SU-DHL-6 (cell line): ENCODE data around the gene ALDH16A1.

Experiments
- H2AFZ ChIP-seq: fragments of 200-600 bp; sonication (generic); 2 replicates; pipeline ENCODE4 v1.6.1; 2014; ENCODE audit warnings: low read depth, mild to moderate bottlenecking, moderate library complexity, mixed read lengths, antibody characterized with exemption, low read length; ENCODE audit not compliant: severe bottlenecking
- H3F3A ChIP-seq: fragments of 200-600 bp; shearing (Covaris generic); 2 replicates; pipeline ENCODE4 v1.6.0; 2016; ENCODE audit warnings: antibody characterized with exemption, mild to moderate bottlenecking; ENCODE audit not compliant: insufficient read depth
- H3K27ac ChIP-seq: fragments of 200-600 bp; sonication (generic); 2 replicates; pipeline ENCODE4 v1.5.1; 2016; ENCODE audit warnings: low read depth, mild to moderate bottlenecking, low read length, moderate library complexity, mixed read lengths
- H3K27me3 ChIP-seq: fragments of 200-600 bp; sonication (generic), shearing (Covaris generic); 2 replicates; pipeline ENCODE4 v1.6.0; 2014; ENCODE audit warnings: mild to moderate bottlenecking, low read length
- H3K36me3 ChIP-seq: fragments of 200-600 bp; sonication (generic); 2 replicates; pipeline ENCODE4 v1.6.1; 2014; ENCODE audit warnings: mild to moderate bottlenecking, low read length, mixed read lengths
- H3K4me2 ChIP-seq: fragments of 300-600, 200-600 bp; shearing (Covaris generic), sonication (generic); 2 replicates; pipeline ENCODE4 v1.6.0; 2014; ENCODE audit warnings: low read length, low read depth, mild to moderate bottlenecking; ENCODE audit not compliant: poor library complexity, severe bottlenecking
- H3K4me3 ChIP-seq: fragments of 200-600 bp; sonication (generic); 2 replicates; pipeline ENCODE4 v1.5.1; 2014; ENCODE audit warnings: antibody characterized with exemption, low read length, mild to moderate bottlenecking, mixed read lengths; ENCODE audit not compliant: insufficient read depth, poor library complexity, severe bottlenecking
- H3K79me2 ChIP-seq: fragments of 200-600 bp; sonication (generic); 2 replicates; pipeline ENCODE4 v1.6.1; 2014; ENCODE audit warnings: mild to moderate bottlenecking, low read length, moderate library complexity; ENCODE audit not compliant: insufficient read depth
- H3K9ac ChIP-seq: fragments of 200-600 bp; sonication (generic); 2 replicates; pipeline ENCODE4 v1.7.0; 2014; ENCODE audit warnings: mild to moderate bottlenecking, low read length
- H3K9me2 ChIP-seq: fragments of 200-600 bp; sonication (generic); replicated peaks from 2 replicates; pipeline ENCODE4 v1.6.1; 2014; ENCODE audit warnings: low read length; ENCODE audit not compliant: insufficient read depth
- H3K9me3 ChIP-seq: fragments of 200-600 bp; sonication (generic); 2 replicates; pipeline ENCODE4 v1.6.1; 2014; ENCODE audit warnings: low read length, mixed read lengths; ENCODE audit not compliant: insufficient read depth
- H4K20me1 ChIP-seq: fragments of 200-600 bp; sonication (generic); 2 replicates; pipeline ENCODE4 v1.6.1; 2014; ENCODE audit warnings: low read depth, mild to moderate bottlenecking, antibody characterized with exemption, low read length, moderate library complexity, mixed read lengths
- EZH2phosphoT487 ChIP-seq: fragments of 200-600 bp; sonication (generic), shearing (Covaris generic); conservative IDR thresholded peaks from 2 replicates; pipeline ENCODE4 v1.6.1; 2018; ENCODE audit warnings: mild to moderate bottlenecking, antibody characterized with exemption, low read length, moderate library complexity, mixed read lengths
- TF ChIP-seq, protein P1 (sequence below): fragments of 200-600 bp; sonication (generic); IDR thresholded peaks from one replicate; pipeline ENCODE4 v1.5.1; 2017; ENCODE audit warnings: antibody characterized with exemption, mild to moderate bottlenecking, low read length, moderate library complexity; ENCODE audit not compliant: insufficient read depth, poor library complexity, severe bottlenecking

ALDH16A1 gene

DNA sequence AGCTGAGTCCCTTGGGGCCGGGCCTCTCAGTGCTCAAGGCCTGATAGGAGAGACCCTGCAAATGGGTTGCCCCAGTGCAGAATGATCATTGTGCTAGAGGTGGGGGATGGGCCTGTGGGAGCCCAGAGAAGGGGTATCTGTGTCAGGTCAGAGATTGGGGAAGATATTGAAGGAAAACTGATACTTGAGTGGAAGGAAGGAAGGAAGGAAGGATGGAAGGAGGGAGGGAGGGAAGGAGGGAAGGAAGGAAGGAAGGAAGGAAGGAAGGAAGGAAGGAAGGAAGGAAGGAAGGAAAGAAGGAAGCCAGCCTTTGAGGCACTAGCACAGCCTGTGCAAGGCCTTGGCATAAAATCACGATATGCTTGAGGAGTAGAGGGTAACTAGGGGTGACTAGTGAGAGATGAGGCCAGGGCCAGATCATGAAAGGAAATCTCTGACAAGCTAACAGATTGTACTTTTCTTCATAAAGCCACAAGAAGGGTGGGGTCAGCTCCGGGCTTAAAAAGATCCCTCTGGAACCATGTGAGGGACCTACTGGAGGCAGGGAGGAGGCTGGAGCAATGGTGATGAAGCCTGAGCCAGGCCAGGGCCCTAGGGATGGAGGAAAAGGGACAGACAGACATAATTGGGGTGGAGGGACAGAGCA, 41.2 kb upstream of the ALDH16A1 start:
- Histone ChIP-seq H4K20me1 (no peaks in the 10 kb centered on the region), H3K79me2 (no peaks in the 10 kb centered on the region), H3K27ac (no peak overlapping the region), H3K9ac (no peak overlapping the region), H3K4me3 (no peak overlapping the region), H3K36me3 (no peaks in the 10 kb centered on the region), H3K9me2 (no peaks in the 10 kb centered on the region), H3K4me2 (no peak overlapping the region), H2AFZ (no peak overlapping the region), H3F3A (no peaks in the 10 kb centered on the region), H3K9me3 (no peaks in the 10 kb centered on the region), H3K27me3 (no peaks in the 10 kb centered on the region)
- TF ChIP-seq, protein P1, sequence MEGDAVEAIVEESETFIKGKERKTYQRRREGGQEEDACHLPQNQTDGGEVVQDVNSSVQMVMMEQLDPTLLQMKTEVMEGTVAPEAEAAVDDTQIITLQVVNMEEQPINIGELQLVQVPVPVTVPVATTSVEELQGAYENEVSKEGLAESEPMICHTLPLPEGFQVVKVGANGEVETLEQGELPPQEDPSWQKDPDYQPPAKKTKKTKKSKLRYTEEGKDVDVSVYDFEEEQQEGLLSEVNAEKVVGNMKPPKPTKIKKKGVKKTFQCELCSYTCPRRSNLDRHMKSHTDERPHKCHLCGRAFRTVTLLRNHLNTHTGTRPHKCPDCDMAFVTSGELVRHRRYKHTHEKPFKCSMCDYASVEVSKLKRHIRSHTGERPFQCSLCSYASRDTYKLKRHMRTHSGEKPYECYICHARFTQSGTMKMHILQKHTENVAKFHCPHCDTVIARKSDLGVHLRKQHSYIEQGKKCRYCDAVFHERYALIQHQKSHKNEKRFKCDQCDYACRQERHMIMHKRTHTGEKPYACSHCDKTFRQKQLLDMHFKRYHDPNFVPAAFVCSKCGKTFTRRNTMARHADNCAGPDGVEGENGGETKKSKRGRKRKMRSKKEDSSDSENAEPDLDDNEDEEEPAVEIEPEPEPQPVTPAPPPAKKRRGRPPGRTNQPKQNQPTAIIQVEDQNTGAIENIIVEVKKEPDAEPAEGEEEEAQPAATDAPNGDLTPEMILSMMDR = no peak
- no peak for TF ChIP-seq EZH2phosphoT487

DNA sequence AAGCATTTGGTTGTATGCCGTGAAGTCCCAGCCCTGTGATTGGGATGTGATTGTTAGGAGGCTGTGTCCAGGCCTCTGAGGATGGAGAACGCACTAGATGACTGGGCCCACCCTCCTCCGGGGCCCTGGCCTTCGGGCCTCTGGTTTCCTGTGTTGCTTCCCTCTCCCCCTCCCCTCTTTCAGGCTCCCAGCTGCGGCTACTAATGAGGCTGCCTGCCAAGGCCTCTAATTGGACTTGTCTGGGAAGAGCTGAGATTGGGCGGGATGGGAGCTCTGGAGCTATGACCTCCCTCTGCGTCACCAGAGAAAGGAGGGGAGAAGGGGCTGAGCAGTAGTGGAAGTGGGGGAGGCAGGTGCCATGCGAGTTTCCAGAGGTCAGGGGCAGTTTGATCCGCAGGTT, 39.7 kb upstream of the ALDH16A1 start:
- H2AFZ ChIP-seq = no peak overlapping the region
- no peaks in the 10 kb centered on the region for H3K36me3 ChIP-seq
- no peak overlapping the region for H3K27ac ChIP-seq
- no peak overlapping the region for H3K4me3 ChIP-seq
- H3F3A ChIP-seq = no peaks in the 10 kb centered on the region
- H3K9me3 ChIP-seq = no peaks in the 10 kb centered on the region
- no peaks in the 10 kb centered on the region for H3K79me2 ChIP-seq
- no peaks in the 10 kb centered on the region for H4K20me1 ChIP-seq
- H3K4me2 ChIP-seq = no peak overlapping the region
- no peaks in the 10 kb centered on the region for H3K27me3 ChIP-seq
- TF ChIP-seq, protein P1 = no peak
- TF ChIP-seq EZH2phosphoT487 = no peak
- H3K9me2 ChIP-seq = no peaks in the 10 kb centered on the region
- H3K9ac ChIP-seq = no peak overlapping the region

DNA sequence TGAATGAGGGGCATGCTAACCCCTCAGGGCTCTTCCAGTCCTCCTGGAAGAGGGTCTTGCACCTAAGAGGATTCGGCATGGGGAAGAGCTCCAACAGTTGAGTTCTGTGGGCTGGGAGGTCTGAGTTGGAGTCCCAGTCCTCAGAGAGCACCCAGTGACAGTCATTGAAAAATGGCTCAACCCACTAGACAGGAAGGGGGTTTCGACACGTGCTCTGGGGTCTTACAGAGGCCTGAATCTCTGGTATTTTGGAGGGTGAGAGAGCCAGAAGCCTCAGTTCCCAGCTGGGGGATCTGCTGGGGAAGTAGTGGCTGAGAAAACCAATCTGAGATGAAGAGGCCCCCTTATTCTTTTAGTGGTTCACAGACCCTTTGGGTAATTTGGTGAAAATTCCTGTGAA, 38.8 kb upstream of the ALDH16A1 start:
- no peak overlapping the region for H2AFZ ChIP-seq
- H3K27ac ChIP-seq = no peak overlapping the region
- H3K9me2 ChIP-seq = no peaks in the 10 kb centered on the region
- no peaks in the 10 kb centered on the region for H3K27me3 ChIP-seq
- no peaks in the 10 kb centered on the region for H3K9me3 ChIP-seq
- H3F3A ChIP-seq = no peaks in the 10 kb centered on the region
- no peaks in the 10 kb centered on the region for H3K36me3 ChIP-seq
- H3K79me2 ChIP-seq = no peaks in the 10 kb centered on the region
- no peak overlapping the region for H3K4me3 ChIP-seq
- H4K20me1 ChIP-seq = no peaks in the 10 kb centered on the region
- no peak overlapping the region for H3K4me2 ChIP-seq
- TF ChIP-seq EZH2phosphoT487 = no peak
- TF ChIP-seq, protein P1 = no peak
- H3K9ac ChIP-seq = no peak overlapping the region
